SU-DHL-6 (cell line): Measurements from ENCODE around the gene SEPHS1.

Experiments used
- EZH2phosphoT487 ChIP-seq: fragments of 200-600 bp; sonication (generic), shearing (Covaris generic); conservative IDR thresholded peaks from 2 replicates; pipeline ENCODE4 v1.6.1; 2018; ENCODE audit warnings: mild to moderate bottlenecking, antibody characterized with exemption, low read length, moderate library complexity, mixed read lengths
- TF ChIP-seq, protein P1 (sequence below): fragments of 200-600 bp; sonication (generic); IDR thresholded peaks from one replicate; pipeline ENCODE4 v1.5.1; 2017; ENCODE audit warnings: antibody characterized with exemption, mild to moderate bottlenecking, low read length, moderate library complexity; ENCODE audit not compliant: insufficient read depth, poor library complexity, severe bottlenecking

DNA sequence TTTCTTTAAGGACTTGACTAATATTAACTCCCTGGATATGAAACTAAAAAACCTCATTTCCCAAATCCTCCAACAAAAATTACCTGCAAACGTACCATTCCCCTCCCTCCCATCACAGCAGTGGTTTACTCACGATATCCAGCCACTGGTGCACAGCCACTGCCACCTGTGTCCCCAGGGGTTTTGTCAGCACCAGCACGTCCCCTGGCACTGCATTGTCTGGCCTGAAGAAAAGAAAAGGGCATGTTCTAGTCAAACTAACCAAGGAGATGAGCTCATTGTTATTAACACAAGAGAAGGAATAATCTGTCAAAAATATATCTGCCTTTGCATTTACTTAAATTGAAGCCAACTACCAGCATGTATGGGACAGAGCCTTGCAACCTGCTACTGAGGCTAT is 18.5 kb downstream of the SEPHS1 start:
- TF ChIP-seq, protein P1, sequence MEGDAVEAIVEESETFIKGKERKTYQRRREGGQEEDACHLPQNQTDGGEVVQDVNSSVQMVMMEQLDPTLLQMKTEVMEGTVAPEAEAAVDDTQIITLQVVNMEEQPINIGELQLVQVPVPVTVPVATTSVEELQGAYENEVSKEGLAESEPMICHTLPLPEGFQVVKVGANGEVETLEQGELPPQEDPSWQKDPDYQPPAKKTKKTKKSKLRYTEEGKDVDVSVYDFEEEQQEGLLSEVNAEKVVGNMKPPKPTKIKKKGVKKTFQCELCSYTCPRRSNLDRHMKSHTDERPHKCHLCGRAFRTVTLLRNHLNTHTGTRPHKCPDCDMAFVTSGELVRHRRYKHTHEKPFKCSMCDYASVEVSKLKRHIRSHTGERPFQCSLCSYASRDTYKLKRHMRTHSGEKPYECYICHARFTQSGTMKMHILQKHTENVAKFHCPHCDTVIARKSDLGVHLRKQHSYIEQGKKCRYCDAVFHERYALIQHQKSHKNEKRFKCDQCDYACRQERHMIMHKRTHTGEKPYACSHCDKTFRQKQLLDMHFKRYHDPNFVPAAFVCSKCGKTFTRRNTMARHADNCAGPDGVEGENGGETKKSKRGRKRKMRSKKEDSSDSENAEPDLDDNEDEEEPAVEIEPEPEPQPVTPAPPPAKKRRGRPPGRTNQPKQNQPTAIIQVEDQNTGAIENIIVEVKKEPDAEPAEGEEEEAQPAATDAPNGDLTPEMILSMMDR, result no peak
- TF ChIP-seq EZH2phosphoT487, result no peak
